HG03432 (cell line): ENCODE measurements around the gene ITCH.
"Not testable (repeated sequence)": the region's sequence is repeated elsewhere in the genome, so short reads cannot be mapped to it uniquely, and the experiment has no call there.

Source experiments
- ATAC-seq: cut with Tn5 transposase; IDR thresholded peaks from one replicate; pipeline ENCODE4 v1.9.1; 2021; ENCODE audit warnings: mild to moderate bottlenecking, moderate library complexity; ENCODE audit not compliant: unreplicated experiment

The ITCH gene

GRCh38 chr20:34343458-34344211, 19.4 kb upstream of the ITCH start:
- ATAC-seq: no peak

GRCh38 chr20:34344238-34344637, 18.8 kb upstream of the ITCH start:
- no peak for ATAC-seq

DNA sequence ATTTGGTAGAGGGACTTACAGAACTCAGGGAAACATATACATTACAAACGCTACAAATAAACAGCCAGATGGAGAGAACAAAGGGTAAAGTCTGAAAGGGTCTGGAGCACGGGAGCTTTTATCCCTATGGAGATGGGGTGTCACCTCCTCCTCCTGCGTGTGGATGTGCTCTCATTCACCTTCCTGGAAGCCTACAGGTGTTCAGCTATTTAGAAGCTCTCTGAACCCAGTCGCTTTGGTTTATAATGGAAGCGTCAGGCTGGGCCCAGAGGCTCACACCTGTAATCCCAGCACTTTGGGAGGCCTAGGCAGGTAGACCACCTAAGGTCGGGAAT, 17.7 kb upstream of the ITCH start:
- ATAC-seq: no peak

- not testable (repeated sequence) for ATAC-seq
These were observed 17.1 kb upstream of the ITCH start for GRCh38 chr20:34345839-34346532.

DNA sequence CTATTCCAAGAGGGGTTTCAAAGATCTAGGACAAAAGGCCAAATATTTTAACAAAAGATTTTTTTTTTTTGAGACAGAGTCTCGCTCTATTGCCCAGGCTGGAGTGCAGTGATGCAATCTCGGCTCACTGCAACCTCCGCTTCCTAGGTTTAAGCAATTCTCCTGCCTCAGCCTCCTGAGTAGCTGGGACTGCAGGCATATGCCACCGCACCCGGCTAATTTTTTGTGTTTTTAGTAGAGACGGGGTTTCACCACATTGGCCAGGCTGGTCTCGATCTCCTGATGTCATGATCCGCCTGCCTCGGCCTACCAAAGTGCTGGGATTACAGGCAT, 16.6 kb upstream of the ITCH start:
- not testable (repeated sequence) for ATAC-seq

DNA sequence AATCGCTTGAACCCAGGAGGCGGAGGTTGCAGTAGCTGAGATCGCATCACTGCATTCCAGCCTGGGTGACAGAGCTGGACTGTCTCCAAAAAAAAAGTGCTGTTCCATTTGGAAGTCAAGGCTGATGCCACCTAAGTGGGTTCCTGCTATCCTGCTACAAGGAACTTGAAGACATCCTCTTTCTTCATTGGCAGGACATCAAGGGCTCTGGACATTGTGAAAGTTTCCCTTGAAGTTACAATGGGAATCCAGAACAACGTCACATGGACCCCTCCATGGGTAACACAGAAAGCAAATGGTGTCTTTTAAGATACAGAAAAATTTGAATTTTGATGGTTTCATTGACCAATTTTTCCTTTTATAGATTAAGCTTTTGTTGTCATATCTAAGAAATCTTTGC, 15.5 kb upstream of the ITCH start:
- ATAC-seq: no peak

- no peak for ATAC-seq
These were observed 13.0 kb upstream of the ITCH start for GRCh38 chr20:34350095-34350494.

GRCh38 chr20:34353467-34353866, 9.6 kb upstream of the ITCH start:
- not testable (repeated sequence) for ATAC-seq

GRCh38 chr20:34355427-34355826, 7.6 kb upstream of the ITCH start:
- no peak for ATAC-seq

DNA sequence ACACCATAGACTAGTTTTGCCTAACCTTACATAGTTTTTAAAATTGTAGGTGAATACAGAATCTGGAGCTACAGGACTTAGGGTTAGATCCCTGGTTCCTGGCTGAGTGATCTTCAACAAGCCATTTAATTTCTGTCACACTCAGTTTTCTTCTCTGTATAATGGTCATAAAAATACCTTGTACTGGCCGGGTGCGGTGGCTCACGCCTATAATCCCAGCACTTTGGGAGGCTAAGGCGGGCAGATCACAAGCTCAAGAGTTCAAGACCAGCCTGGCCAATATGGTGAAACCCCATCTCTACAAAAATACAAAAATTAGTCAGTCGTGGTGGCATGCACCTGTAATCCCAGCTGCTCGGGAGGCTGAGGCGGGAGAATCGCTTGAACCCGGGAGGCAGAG, 3.3 kb upstream of the ITCH start:
- not testable (repeated sequence) for ATAC-seq

DNA sequence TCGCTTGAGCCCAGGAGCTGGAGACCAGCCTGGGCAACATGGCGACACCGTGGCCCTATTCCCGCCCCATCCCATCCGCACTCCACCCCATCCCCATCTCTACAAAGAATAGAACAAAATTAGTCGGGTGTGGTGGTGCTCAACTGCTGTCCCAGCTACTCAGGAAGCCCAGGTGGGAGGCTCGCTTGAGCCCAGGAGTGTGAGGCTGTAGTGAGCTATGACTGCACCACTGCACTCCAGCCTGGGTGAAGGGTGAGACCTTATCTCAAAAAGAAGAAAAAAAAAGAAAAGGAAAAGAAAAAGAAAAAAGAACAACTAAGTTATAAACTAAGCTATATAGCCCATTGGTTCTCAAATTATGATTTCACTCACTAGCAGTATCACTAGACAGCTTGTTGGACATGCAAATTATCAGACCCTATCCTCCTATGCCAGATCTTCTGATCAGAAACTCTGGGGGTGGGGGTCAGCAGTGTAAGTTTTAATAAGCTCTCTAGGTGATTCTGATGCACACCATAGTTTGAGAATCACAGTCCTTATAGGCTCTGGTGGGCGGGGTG, 491 bp upstream of the ITCH start:
- ATAC-seq: peak; percentile 10

GRCh38 chr20:34363465-34364222, 571 bp downstream of the ITCH start:
- ATAC-seq: peak; percentile 54

GRCh38 chr20:34364223-34364506, 1.1 kb downstream of the ITCH start:
- no peak for ATAC-seq

DNA sequence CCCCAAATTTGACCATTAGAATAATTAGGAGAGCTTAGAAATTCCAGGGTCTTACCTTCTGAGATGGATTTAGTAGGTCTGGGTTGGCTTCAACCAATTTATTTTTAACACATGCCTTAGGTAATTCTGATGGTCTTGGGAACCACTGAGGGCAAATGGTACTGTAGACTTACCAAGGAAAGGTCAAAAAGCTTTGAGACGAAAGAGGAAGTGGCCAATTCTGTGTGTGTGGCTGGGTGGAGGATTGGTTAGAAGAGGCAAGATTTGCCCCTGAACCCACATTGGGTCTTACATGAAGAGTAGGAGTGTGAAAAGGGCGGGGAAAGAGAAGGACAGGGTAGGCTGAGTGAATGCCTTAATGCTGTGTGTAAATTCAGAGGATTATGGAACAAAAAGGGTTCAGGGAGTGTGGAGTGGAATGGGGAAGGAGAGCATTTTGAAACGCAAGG, 2.7 kb downstream of the ITCH start:
- no peak for ATAC-seq

DNA sequence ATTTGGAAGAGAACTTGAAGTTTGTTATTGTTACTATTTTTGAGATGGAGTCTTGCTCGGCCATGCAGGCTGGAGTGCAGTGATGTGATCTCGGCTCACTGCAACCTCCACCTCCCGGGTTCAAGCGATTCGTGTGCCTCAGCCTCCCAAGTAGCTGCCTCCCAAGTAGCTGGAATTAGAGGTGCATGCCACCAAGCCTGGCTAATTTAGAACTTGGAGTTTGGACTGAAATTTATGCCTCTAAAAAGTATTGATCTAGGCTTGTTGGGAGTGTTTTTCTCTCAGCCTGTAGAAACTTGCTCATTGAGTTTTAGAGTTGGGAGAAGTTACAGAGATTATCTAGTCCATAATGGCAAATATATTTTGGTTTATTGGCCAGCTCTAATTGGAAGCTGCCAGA, 4.1 kb downstream of the ITCH start:
- ATAC-seq: no peak

- not testable (repeated sequence) for ATAC-seq
These were observed 4.8 kb downstream of the ITCH start for GRCh38 chr20:34367911-34368310.

DNA sequence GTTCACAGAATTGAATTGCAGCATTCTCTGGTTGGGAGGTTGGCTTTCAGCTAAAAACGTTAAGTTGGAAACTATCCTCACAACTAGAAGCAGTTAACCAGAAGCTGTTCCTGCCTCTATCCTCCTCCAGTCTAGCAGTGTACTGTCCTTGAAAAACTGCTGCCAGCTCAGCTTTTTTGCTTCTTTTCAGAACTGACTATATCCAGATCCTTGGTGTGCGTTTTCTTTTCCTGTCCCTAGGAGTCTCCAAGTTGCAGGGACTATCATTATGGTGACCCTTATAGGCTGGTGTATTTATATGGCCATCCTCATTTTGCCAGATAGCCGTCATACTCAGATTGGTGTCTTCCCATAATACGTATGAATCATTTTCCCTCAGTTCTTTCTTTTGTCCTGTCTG, 5.5 kb downstream of the ITCH start:
- no peak for ATAC-seq

DNA sequence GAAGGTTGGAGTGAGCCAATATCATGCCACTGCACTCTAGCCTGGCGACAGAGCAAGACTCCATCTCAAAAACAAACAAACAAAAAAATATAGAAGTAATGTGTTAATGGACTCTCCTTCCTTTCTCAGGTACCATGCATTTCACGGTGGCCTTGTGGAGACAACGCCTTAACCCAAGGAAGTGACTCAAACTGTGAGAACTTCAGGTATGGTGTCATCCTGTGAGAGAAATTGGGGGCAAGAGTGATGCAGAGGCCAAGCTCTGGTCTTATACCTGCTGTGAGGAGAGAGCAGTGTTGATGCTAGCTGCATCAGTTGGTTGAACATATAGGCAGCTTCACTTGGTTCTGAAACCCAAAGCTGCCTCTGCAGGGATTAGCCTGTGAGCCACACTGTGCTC, 6.2 kb downstream of the ITCH start:
- no peak for ATAC-seq

GRCh38 chr20:34370062-34370461, 7.0 kb downstream of the ITCH start:
- no peak for ATAC-seq

GRCh38 chr20:34373445-34373844, 10.4 kb downstream of the ITCH start:
- no peak for ATAC-seq

DNA sequence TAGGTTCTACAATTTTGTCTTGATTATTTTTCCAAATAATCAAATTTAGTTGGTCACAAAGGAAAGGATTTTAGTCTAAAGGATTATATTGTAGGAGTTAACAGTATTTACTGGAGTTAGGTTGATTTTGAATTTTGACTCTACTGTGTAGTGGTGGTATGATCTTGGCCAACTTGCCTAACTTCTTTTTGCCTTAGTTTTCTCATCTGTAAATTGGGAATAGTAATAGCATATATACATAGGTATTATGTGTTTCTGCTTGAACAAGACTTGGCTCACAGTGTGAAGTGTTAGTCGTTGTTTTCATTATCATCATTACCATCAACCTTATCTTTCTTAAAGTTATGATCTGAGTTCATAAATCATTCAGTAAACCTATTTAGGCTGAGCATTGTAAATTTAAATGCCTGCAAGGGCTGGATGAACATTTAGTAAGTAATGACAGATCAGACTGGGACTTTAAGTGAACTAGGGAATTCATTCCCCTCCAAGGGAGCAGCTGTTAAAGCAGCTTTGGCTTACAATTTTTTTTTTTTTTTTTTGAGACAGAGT, 11.2 kb downstream of the ITCH start:
- no peak for ATAC-seq
